Hepatocyte (in vitro differentiated cells): ENCODE results near the gene GLB1L2.

Experiments used
- CTCF ChIP-seq: fragments of 200-600 bp; sonication (generic); IDR thresholded peaks from 2 replicates; pipeline ENCODE4 v1.5.1; 2016; ENCODE audit warnings: antibody characterized with exemption, mild to moderate bottlenecking; ENCODE audit not compliant: poor library complexity
- EZH2 ChIP-seq: fragments of 200-600 bp; sonication (generic); IDR thresholded peaks from 2 replicates; pipeline ENCODE4 v1.6.1; 2016; ENCODE audit warnings: antibody characterized with exemption, mild to moderate bottlenecking, borderline replicate concordance
- EZH2phosphoT487 ChIP-seq: fragments of 200-600 bp; sonication (generic); IDR thresholded peaks from one replicate; pipeline ENCODE4 v1.6.1; 2018; ENCODE audit warnings: antibody characterized with exemption, mild to moderate bottlenecking, low read depth, moderate library complexity; ENCODE audit not compliant: unreplicated experiment, severe bottlenecking

GRCh38 chr11:134287561-134287960 is 44.2 kb upstream of the GLB1L2 start:
- TF ChIP-seq CTCF = no peak
- TF ChIP-seq EZH2 = no peak
- no peak for TF ChIP-seq EZH2phosphoT487
